NOMO-1 treated with dmso at 0.1 percent for 144 hours (cell line): Measurements from ENCODE around the gene IGF2.
"Not testable (repeated sequence)": the region's sequence is repeated elsewhere in the genome, so short reads cannot be mapped to it uniquely, and the experiment has no call there.

ENCODE experiments used
- DNase-seq: peaks from one replicate; lab custom pipeline; 2025; ENCODE audit not compliant: unreplicated experiment; lab: John Stamatoyannopoulos, UW

Gene IGF2, protein sequence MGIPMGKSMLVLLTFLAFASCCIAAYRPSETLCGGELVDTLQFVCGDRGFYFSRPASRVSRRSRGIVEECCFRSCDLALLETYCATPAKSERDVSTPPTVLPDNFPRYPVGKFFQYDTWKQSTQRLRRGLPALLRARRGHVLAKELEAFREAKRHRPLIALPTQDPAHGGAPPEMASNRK

DNA sequence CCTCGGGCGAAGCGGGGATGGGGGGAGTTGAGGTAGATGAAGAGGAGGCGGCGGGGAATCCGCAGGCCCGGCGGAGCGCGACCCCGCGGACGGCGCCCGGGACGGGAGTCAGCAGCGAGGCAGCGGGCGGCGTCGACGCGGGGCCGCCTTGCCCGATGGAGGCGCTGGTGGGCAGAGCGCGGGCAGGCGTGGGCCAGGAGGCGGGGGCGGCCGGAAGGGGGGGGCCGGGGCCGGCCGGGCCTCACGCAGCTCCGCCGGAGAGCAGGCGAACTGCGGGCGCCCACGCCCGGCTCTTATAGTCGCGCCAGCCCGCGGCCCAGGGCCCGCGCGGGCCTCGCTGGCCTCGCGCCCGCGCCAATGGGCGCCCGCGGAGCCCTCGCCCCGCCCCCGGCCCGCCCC is at the start of gene IGF2:
IGF2 (minus strand) TSS at position 267 of the 399 bp plus-strand sequence. CDS start 3,866 bp downstream, outside the sequence.
- no peak for DNase-seq

DNA sequence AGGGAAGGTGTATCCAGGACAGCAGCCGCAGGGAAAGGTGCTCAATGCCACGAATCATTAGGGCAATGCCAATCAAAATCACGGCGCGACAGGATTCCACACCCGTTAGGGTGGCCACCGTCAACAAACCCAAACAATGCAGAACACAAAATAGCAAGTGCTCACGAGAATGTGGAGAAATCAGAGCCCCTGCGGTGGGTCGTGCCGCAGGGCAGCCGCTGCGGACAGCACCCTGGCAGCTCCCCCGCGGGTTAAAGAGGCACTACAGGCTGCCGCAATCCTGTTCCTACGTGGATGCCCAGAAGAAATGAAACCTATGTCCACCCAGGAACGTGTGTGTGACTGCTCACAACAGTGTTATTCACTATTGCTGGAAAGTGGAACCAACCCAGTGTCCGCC is 49.6 kb upstream of the IGF2 start:
- DNase-seq: no peak

DNA sequence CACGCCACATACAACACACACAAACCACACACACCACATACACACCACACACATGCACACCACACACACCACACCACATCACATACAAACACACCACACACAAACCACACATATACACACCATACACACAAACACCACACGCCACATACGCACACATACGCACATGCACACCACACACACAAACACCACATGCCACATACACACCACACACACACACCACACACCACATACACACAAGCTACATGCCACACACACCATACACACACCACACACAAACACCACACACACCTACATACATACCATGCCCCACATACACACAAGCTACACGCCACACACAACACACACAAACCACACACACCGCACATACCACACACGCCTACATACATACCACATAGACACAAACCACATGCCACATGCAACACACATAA is 48.1 kb upstream of the IGF2 start:
- no peak for DNase-seq

DNA sequence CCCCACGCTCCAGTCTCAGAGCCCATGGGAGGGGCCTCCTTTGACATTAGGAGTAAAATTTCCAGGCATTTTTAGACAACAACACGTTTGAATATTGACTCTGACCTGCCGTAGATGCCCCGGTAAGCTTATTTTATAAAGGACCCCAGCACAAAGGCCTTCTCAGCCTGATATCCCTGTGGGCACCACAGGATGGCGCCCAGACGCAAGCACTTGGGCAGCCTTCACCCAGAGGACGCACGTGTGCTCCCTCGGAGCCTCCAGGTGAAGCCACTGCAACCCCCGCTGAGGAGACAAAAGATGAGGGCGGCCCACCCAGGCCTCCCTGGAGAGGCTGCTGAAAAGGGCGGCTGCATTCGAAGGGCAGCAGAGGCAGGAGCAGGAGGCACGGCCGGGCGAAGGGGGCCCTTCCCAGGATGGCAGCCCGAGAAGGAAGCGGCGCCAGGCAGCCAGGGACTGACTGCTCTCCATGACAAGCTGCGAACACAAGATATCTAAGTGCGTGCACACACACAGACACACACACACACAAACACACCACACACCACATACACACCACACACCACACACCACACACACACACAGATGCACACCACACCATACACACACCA is 47.6 kb upstream of the IGF2 start:
- peak; percentile 44 for DNase-seq

DNA sequence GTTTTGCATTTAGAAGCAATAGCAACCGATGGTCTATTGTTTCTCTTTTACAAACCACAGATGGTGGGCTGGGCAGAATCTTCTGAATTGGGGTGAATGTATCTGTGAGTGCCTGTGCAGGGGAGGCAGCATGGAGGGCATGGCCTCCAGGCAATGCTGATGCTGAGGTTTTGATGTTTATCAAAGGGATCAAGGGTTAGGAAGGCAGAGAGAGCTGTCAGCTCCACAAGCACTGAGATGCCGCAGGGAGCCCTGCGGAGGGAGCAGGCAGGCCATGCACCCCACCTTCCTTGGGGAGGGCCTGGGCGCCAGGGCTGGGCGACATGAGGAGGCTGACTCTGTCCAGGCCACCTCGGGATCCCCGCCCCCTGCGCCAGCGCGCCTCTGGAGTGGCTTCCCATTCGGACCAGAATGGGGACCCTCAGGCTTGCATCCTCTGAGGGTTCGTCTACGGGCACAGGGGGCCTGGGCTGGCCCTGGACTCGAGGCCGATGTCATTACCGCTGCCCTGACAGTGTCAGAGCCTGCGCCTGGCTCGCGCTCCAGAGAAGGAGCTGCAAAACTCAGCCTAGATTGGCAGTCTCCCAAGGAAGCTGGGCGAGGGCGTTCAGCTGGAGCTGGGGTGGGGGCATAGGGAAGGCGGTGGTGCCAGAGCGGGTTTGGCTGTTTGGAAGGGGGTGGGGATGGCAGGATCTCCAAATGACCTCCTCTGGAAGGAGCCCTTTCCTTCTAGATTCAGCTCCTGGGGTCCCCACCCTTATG is 46.3 kb upstream of the IGF2 start:
- no peak for DNase-seq

DNA sequence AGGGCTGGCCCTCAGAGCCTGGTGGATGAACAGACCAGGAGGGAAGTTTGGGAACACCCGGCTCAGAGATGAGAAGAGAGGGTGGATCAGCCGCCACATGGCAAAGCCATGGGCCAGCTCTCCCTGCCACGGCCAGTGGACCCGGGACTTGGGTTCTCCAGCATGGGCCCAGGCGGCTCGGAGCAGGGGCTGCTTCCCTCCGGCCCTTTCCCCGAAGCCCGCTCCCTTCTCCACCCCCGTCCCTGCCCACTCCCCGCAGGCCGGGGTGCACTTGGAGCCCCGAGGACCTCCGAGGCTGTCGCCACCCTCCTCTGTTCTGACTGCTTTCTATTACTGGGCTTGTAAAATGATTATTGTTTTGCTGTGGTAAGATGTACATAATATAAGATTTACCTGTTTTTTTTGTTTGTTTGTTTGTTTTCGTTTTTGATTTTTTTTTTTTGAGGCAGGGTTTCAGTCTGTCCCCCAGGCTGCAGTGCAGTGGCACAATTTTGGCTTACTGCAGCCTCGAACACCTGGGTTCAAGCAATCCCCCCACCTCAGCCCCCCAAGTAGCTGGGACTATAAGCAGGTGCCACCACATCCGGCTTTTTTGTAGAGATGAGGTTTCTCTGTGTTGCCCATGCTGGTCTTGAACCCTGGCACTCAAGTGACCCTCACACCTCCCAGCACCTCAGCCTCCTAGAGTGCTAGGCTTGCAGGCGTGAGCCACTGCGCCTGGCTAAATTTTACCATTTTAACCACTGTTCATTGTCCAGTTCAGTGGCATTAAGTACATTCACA is 43.7 kb upstream of the IGF2 start:
- DNase-seq: no peak

DNA sequence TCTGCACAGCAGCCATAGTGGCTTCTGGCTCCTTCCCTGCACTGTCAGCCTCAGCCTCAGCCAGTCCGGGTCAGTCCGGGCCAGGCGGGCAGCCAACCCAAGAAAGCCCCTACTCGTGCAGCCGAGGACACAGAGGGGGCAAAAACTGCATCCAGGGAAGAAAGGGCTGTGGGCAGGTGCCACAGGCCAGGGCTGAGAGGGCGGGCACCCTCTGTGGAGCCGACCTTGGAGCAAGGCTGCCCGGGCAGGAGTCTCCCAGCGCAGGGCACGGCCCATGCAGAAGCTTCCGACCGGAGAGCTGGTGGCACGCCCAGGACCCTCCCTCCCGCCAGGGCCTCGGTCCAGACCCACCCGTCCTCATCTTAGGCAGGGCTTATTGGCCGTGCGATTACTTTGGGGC is 42.9 kb upstream of the IGF2 start:
- DNase-seq: no peak

DNA sequence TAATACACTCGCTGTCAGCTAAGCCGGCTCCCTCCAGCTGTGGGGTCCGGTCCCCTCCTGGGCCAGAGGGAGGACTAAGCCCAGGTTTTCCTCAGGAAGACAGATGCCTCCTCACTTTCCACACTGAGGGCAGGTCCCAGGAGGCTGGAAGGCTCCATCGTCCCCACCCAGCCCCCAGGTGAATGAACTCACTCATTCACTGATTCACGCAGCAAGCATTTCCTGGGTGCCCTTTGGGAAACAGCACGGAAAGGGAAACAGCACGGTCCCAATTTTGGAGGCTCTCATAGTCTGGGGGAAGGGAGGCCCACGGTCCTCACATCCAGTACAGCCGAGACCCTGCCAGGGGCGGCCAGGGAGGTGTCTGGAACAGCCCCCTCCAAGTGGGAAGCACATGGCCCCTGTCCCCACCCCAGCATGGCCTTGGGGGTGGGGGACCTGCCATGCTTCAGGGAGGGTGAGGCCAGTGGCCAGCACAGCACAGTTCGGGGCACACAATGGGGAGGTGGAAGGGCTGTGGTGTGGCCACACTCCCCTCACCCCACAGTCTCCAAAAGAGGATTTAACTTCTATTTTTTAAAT is 41.7 kb upstream of the IGF2 start:
- no peak for DNase-seq

DNA sequence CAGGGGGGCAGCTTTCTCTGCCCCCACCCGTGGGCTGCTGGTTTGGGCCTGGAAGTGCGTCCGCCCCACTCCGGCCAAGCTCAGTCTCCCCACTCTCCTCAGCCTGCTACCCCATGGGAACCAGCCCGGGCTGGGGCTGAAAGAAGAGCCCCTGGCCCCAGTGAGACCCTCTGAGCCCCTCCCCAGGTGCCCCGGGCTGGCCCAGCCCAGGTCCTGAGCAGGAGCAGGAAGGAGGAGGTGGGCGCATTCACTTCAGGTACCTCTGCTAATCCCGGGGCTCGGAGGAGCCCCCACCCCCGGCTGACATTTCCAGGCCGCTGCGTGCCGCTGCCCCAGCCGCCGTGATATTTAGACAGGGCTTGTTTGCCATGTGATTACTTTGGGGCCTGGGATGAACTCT is 41.2 kb upstream of the IGF2 start:
- no peak for DNase-seq

DNA sequence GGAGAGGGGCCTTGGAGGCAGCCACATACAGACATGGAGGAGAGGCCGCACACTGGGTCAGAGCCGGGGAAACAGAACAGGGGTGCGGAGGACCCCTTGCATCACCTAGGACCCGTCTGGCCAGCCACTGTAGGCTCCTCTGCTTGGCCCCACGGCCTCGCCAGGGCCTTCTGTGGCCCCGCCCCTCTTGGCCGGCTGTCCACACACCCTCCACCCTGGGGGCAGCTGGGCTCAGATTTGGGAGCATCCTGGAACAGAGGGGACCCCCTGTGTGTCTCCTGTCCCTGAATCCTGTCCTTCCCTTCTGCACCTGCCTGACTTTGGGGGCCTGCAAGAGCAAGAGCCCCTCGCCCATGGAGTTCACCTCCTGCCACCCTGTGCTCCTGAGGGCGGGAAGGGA is 40.3 kb upstream of the IGF2 start:
- DNase-seq: no peak

DNA sequence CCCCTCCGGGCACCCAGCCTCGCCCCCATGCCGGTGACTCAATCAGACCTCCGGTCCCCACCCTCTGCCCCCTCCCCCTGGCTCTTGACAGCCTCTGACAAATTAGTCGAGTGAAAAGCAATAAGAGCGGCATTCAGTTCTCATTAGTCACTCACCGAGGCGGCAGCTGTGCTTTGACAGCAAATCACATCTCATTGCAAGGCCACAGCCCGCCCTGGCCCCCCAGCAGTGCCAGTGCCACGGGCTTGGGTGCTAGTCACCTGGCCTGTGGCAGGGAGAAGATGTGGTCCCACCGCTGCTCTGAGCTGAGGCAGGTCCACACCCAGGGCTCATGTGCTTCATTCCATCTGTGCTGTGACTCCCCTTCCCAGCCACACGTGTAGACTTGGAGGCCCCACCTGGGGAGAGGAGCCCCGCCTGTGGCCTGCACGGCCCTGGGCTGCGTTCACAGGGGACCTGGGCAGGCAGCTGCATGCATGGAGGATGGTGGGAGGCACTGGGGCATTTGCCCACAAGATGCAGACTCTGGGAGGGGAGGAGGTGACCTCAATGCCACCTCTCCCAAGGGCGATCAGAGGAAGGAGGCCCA is 39.8 kb upstream of the IGF2 start:
- no peak for DNase-seq

DNA sequence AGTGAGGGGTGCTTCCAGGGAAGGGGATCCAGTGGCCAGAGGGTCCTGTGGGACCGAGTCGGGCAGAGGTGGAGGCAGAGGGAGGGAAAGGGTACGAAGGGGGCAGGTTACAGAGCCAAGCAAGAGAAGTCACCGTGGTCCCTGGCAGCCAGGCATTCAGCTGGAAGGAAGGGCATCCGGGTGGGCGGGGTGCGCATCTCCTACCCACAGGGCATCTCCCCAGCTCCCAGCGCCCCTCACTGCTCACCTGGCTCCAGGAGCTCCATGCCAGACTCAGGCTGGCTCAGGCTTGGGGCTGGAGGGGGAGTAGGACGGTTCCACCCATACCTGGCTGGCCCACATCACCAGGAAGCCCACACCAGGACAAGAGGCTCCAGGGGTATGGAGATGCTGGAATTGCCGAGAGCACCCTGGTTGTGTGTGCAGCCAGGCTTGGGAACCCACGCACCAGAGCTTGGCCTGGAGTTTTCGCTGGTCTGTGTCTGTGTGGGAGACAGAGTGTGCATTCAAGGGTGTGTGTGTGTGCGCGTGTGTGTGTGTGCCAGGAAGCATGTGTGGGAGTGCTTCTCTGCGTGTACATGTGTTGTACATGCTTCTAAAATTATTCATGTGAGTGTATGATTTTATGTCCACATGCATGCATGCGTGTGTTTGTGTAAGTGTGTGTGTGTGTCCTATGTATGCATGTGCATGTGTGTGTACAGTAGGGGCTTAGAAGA is 39.0 kb upstream of the IGF2 start:
- not testable (repeated sequence) for DNase-seq

DNA sequence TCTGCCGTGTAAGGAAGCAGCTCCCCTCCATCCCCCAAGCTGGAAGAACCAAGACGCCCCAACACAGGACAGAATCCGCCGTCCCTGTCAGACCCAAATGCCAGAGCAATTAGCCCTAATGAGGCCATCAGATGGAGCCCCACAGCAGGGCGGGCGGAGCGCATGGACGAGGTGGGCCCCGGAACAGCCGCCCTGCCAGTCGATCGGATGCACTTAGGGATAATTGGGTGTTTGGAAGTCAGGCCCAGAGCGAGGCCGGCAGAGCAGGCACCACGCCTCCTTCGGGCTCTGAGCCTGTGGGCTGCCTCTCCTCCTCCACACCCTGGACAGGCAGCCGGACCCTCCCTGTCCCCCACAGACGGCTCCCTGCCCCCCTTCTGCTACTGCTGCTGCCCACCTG is 37.9 kb upstream of the IGF2 start:
- no peak for DNase-seq

DNA sequence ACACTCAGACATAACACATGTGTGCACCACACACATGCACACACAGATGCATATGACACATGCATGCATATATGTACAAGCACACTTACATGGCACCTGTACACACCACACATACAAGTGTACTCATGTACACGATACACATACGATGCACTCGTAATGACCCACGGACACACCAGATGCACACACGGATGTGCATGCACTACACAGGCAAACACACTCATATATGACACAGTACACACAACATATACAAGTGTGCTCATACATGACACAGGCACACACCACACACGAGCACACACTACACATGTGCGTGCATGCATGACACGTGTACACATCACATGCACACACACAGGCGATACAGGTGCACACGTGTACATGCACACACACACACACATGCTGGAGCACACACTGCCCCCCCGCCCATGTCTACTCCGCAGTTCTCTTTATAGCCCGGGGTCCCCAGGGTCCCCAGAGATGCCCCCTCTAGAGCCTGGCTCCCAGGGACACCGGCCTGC is 37.3 kb upstream of the IGF2 start:
- no peak for DNase-seq

DNA sequence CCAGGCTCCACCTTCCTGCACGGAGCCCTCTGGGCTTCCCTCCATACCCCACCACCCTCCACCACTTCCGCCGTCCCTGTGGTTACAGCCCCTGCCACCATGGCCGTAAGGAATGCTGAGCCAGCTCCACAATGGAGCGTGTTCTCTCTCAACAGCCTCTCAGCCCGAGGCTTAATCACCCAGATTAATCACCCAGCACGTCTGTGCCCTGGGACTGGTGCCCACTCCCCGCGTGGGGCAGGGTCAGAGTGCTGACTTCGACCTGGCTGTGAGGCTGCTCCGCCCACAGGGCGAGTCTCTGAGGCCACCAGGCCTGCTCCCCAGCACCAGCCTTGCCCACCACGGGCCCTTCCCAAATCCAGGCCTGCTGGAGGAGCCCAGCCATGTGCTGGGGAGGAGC is 36.5 kb upstream of the IGF2 start:
- DNase-seq: no peak

DNA sequence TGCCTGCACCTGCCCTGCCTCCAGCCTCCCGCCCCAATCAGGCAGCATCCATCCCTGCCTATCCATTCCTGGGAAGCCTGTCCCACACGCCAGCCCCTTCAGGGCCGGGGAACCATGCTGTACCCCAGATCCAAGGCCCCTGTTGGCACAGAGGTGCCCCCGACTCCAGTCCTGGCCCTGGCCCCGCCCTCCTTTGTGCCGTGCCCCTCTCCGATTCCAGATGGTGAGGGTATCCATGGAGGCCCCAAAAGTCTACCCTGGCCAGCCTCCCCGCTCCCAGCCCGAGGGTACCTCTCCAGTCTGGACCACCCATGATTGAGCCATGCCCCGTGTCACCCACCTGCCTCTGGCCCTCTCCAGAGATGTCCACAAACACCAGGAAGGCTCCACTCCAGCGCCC is 35.2 kb upstream of the IGF2 start:
- no peak for DNase-seq

DNA sequence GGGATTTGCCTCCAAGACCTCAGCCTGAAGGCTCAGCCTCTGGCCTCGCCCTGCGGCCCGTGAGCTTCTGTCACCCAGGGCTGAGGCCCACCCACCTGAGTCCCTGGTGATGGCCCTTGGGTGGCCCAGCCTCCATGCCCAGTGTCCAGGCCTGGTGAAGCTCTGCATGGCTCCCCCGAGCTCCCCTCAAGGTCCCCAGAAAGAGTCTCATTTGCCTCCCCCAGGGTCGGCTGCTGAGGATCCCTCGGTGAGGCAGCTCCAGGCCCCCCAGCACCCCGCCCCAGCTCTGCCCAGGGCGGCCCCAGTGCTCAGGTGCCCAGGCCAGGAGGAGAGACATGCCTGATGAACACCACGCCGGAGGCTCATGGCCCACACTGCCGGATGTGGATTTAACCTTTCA is 34.6 kb upstream of the IGF2 start:
- DNase-seq: no peak

DNA sequence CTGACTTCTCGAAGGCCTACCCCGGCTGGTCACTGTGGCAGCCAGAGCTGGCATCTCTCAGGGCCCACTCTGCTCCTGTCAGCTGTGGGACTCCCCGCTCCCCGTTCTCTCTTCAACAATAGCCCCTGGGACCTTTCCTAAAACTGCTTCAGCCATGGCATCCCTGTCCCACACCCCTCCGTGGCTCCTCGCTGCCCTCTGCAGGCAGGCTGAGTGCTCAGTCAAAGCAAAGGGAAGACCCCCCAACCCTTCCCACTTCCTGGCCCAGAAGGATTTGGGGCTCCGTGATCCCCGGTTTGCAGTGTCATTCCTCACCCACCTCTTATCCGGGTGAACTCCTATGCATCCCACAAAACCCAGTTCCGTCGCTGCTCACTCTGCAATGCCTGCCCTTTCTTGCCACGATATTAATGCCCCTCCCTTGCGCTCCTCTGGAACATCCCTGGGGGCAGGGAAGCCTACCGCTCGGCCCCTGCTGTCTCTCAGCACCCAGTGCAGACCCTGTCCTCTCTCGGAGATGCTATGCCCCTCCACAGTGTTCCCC is 34.0 kb upstream of the IGF2 start:
- DNase-seq: no peak

DNA sequence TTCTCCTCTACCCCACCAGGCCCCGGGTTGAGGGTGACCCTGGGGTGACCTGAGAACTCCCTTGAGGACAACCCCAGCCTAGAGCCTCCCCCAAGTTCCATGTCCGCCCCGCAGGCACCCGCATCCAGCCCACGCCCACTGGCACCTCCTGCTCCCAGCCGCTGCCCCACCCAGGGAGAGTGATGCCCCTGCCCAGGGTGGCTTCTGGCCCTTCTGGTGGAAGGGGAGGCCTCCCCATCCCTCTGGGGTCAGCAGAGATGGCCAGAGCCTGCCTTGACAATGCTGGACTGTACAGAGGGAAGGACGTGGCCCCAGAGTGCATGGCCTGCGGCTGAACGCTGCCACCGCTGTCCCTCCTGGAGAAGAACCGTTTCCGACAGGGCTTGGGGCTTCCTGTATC is 33.5 kb upstream of the IGF2 start:
- DNase-seq: no peak

DNA sequence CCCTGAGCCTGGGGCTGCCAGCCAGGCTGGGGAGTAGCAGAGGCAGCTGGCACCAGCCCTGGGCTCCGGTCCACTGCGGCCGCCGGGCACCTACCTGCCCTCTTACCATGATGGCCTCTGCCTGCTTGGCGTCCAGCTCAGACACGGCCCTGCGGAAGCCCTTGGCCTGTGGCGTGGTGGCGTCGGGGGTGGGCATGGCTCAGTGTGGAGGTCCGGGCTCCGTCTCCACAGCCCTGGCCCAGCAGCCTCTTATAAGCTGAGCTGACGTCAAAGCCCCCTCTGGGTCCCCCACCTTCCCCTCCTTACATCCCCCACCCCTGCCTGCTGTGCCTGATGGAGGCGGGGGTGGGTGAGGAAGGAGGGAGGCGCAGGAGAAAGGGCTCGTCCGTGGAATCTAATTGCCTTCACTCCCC is 32.4 kb upstream of the IGF2 start, which contains the start of gene TH:
TH (minus strand) TSS at position 225 of the 413 bp plus-strand sequence; CDS start at position 196, 29 bp downstream.
- DNase-seq: no peak
